Measurements from ENCODE around the gene VPS35.

The VPS35 gene

GRCh38 chr16:46673320-46674013 is 15.5 kb downstream of the VPS35 start:
- Histone ChIP-seq H3K4me3 (ENCODE audit: low read depth in 1 of 2, low read length in 2 of 2) (no peak overlapping the region), H3K4me1 (ENCODE audit: control insufficient read depth in 1 of 2, insufficient read depth in 2 of 2, low read length in 2 of 2) (no peaks in the 10 kb centered on the region), H3K27ac (ENCODE audit: low read depth, low read length) (no peak overlapping the region), H3K36me3 (ENCODE audit: control insufficient read depth in 1 of 2, insufficient read depth in 2 of 2, low read length in 2 of 2) (peaks cover 21 to 58% of the 10 kb centered on the region in 2 donors), H3K9ac (ENCODE audit: low read depth in 1 of 2, low read length in 2 of 2) (no peak overlapping the region), H3K27me3 (ENCODE audit: control insufficient read depth in 1 of 2, insufficient read depth in 2 of 2, low read length in 2 of 2) (no peaks in the 10 kb centered on the region), H3K9me3 (ENCODE audit: control insufficient read depth in 1 of 2, low read length in 2 of 2) (no peaks in the 10 kb centered on the region)

- H3K9me3 ChIP-seq (ENCODE audit: control insufficient read depth in 1 of 2, low read length in 2 of 2) = no peaks in the 10 kb centered on the region
- peaks cover 30 to 72% of the 10 kb centered on the region in 2 donors for H3K36me3 ChIP-seq (ENCODE audit: control insufficient read depth in 1 of 2, insufficient read depth in 2 of 2, low read length in 2 of 2)
- H3K9ac ChIP-seq (ENCODE audit: low read depth in 1 of 2, low read length in 2 of 2) = no peak overlapping the region
Measured at GRCh38 chr16:46662123-46662522, 26.9 kb downstream of the VPS35 start.

GRCh38 chr16:46658925-46659324 is 30.1 kb downstream of the VPS35 start:
- Histone ChIP-seq H3K4me1 (ENCODE audit: control insufficient read depth in 1 of 2, insufficient read depth in 2 of 2, low read length in 2 of 2) (no peaks in the 10 kb centered on the region), H3K36me3 (ENCODE audit: control insufficient read depth in 1 of 2, insufficient read depth in 2 of 2, low read length in 2 of 2) (peaks cover 26 to 47% of the 10 kb centered on the region in 2 donors), H3K9ac (ENCODE audit: low read depth in 1 of 2, low read length in 2 of 2) (no peak overlapping the region), H3K27ac (ENCODE audit: low read depth, low read length) (no peak overlapping the region), H3K4me3 (ENCODE audit: low read depth in 1 of 2, low read length in 2 of 2) (no peak overlapping the region), H3K9me3 (ENCODE audit: control insufficient read depth in 1 of 2, low read length in 2 of 2) (no peaks in the 10 kb centered on the region), H3K27me3 (ENCODE audit: control insufficient read depth in 1 of 2, insufficient read depth in 2 of 2, low read length in 2 of 2) (no peaks in the 10 kb centered on the region)

More at GRCh38 chr16:46662123-46662522, 26.9 kb downstream of the VPS35 start:
- no peak overlapping the region for H3K27ac ChIP-seq (ENCODE audit: low read depth, low read length)
- no peaks in the 10 kb centered on the region for H3K4me1 ChIP-seq (ENCODE audit: control insufficient read depth in 1 of 2, insufficient read depth in 2 of 2, low read length in 2 of 2)
- no peak overlapping the region for H3K4me3 ChIP-seq (ENCODE audit: low read depth in 1 of 2, low read length in 2 of 2)
- H3K27me3 ChIP-seq (ENCODE audit: control insufficient read depth in 1 of 2, insufficient read depth in 2 of 2, low read length in 2 of 2) = no peaks in the 10 kb centered on the region

GRCh38 chr16:46651305-46651704 is 37.7 kb downstream of the VPS35 start:
- no peak overlapping the region for H3K4me3 ChIP-seq (ENCODE audit: low read depth in 1 of 2, low read length in 2 of 2)
- no peak overlapping the region for H3K27ac ChIP-seq (ENCODE audit: low read depth, low read length)

GRCh38 chr16:46650254-46650623 is 38.7 kb downstream of the VPS35 start:
- H3K9ac ChIP-seq (ENCODE audit: low read depth in 1 of 2, low read length in 2 of 2) = no peak overlapping the region
- no peak overlapping the region for H3K27ac ChIP-seq (ENCODE audit: low read depth, low read length)

More at GRCh38 chr16:46651305-46651704, 37.7 kb downstream of the VPS35 start:
- Histone ChIP-seq H3K4me1 (ENCODE audit: control insufficient read depth in 1 of 2, insufficient read depth in 2 of 2, low read length in 2 of 2) (no peaks in the 10 kb centered on the region), H3K9ac (ENCODE audit: low read depth in 1 of 2, low read length in 2 of 2) (no peak overlapping the region), H3K9me3 (ENCODE audit: control insufficient read depth in 1 of 2, low read length in 2 of 2) (no peaks in the 10 kb centered on the region), H3K36me3 (ENCODE audit: control insufficient read depth in 1 of 2, insufficient read depth in 2 of 2, low read length in 2 of 2) (no peaks in the 10 kb centered on the region), H3K27me3 (ENCODE audit: control insufficient read depth in 1 of 2, insufficient read depth in 2 of 2, low read length in 2 of 2) (no peaks in the 10 kb centered on the region)

GRCh38 chr16:46649588-46650253 is 39.3 kb downstream of the VPS35 start:
- Histone ChIP-seq H3K9me3 (ENCODE audit: control insufficient read depth in 1 of 2, low read length in 2 of 2) (no peaks in the 10 kb centered on the region), H3K4me3 (ENCODE audit: low read depth in 1 of 2, low read length in 2 of 2) (no peak overlapping the region), H3K27me3 (ENCODE audit: control insufficient read depth in 1 of 2, insufficient read depth in 2 of 2, low read length in 2 of 2) (no peaks in the 10 kb centered on the region), H3K9ac (ENCODE audit: low read depth in 1 of 2, low read length in 2 of 2) (no peak overlapping the region), H3K36me3 (ENCODE audit: control insufficient read depth in 1 of 2, insufficient read depth in 2 of 2, low read length in 2 of 2) (no peaks in the 10 kb centered on the region), H3K27ac (ENCODE audit: low read depth, low read length) (no peak overlapping the region), H3K4me1 (ENCODE audit: control insufficient read depth in 1 of 2, insufficient read depth in 2 of 2, low read length in 2 of 2) (no peaks in the 10 kb centered on the region)

More at GRCh38 chr16:46650254-46650623, 38.7 kb downstream of the VPS35 start:
- H3K9me3 ChIP-seq (ENCODE audit: control insufficient read depth in 1 of 2, low read length in 2 of 2) = no peaks in the 10 kb centered on the region
- H3K36me3 ChIP-seq (ENCODE audit: control insufficient read depth in 1 of 2, insufficient read depth in 2 of 2, low read length in 2 of 2) = no peaks in the 10 kb centered on the region
- H3K4me3 ChIP-seq (ENCODE audit: low read depth in 1 of 2, low read length in 2 of 2) = no peak overlapping the region
- no peaks in the 10 kb centered on the region for H3K4me1 ChIP-seq (ENCODE audit: control insufficient read depth in 1 of 2, insufficient read depth in 2 of 2, low read length in 2 of 2)
- no peaks in the 10 kb centered on the region for H3K27me3 ChIP-seq (ENCODE audit: control insufficient read depth in 1 of 2, insufficient read depth in 2 of 2, low read length in 2 of 2)

- Histone ChIP-seq H3K27me3 (ENCODE audit: control insufficient read depth in 1 of 2, insufficient read depth in 2 of 2, low read length in 2 of 2) (no peaks in the 10 kb centered on the region), H3K4me3 (ENCODE audit: low read depth in 1 of 2, low read length in 2 of 2) (no peak overlapping the region), H3K27ac (ENCODE audit: low read depth, low read length) (no peak overlapping the region), H3K9me3 (ENCODE audit: control insufficient read depth in 1 of 2, low read length in 2 of 2) (no peaks in the 10 kb centered on the region), H3K9ac (ENCODE audit: low read depth in 1 of 2, low read length in 2 of 2) (no peak overlapping the region), H3K36me3 (ENCODE audit: control insufficient read depth in 1 of 2, insufficient read depth in 2 of 2, low read length in 2 of 2) (no peaks in the 10 kb centered on the region), H3K4me1 (ENCODE audit: control insufficient read depth in 1 of 2, insufficient read depth in 2 of 2, low read length in 2 of 2) (no peaks in the 10 kb centered on the region)
Measured at GRCh38 chr16:46648656-46649055, 40.3 kb downstream of the VPS35 start.

GRCh38 chr16:46638947-46639925 is 49.7 kb downstream of the VPS35 start:
- Histone ChIP-seq H3K36me3 (ENCODE audit: control insufficient read depth in 1 of 2, insufficient read depth in 2 of 2, low read length in 2 of 2) (no peaks in the 10 kb centered on the region), H3K9ac (ENCODE audit: low read depth in 1 of 2, low read length in 2 of 2) (no peak overlapping the region), H3K4me3 (ENCODE audit: low read depth in 1 of 2, low read length in 2 of 2) (no peak overlapping the region), H3K27me3 (ENCODE audit: control insufficient read depth in 1 of 2, insufficient read depth in 2 of 2, low read length in 2 of 2) (no peaks in the 10 kb centered on the region), H3K9me3 (ENCODE audit: control insufficient read depth in 1 of 2, low read length in 2 of 2) (no peaks in the 10 kb centered on the region), H3K27ac (ENCODE audit: low read depth, low read length) (no peak overlapping the region), H3K4me1 (ENCODE audit: control insufficient read depth in 1 of 2, insufficient read depth in 2 of 2, low read length in 2 of 2) (no peaks in the 10 kb centered on the region)

GRCh38 chr16:46632778-46633733 is 55.9 kb downstream of the VPS35 start:
- H3K27ac ChIP-seq (ENCODE audit: low read depth, low read length) = no peak overlapping the region
- H3K4me3 ChIP-seq (ENCODE audit: low read depth in 1 of 2, low read length in 2 of 2) = no peak overlapping the region
- H3K9ac ChIP-seq (ENCODE audit: low read depth in 1 of 2, low read length in 2 of 2) = no peak overlapping the region
- peaks cover 0 to 3% of the 10 kb centered on the region in 2 donors for H3K4me1 ChIP-seq (ENCODE audit: control insufficient read depth in 1 of 2, insufficient read depth in 2 of 2, low read length in 2 of 2)
- no peaks in the 10 kb centered on the region for H3K36me3 ChIP-seq (ENCODE audit: control insufficient read depth in 1 of 2, insufficient read depth in 2 of 2, low read length in 2 of 2)
- H3K9me3 ChIP-seq (ENCODE audit: control insufficient read depth in 1 of 2, low read length in 2 of 2) = no peaks in the 10 kb centered on the region
- H3K27me3 ChIP-seq (ENCODE audit: control insufficient read depth in 1 of 2, insufficient read depth in 2 of 2, low read length in 2 of 2) = no peaks in the 10 kb centered on the region

All from duodenal mucosa (tissue), 2 donors.